Suprapubic skin (tissue), 4 donors: ENCODE measurements around the gene LASP1. TPM values are rescaled to one million over a fixed set of nuclear protein-coding genes. Genes with fewer than 3 reads are reported as not detected.

Source experiments
- DNase-seq, 2 donors: peaks; one replicate each; pipeline ENCODE4 v3.0.0-alpha.2; 2019; ENCODE audit warnings: low spot score in 2 of 2
- H3K27ac ChIP-seq: fragments of 200-600 bp; sonication (generic); one replicate; pipeline ENCODE4 v1.5.1; 2019
- H3K27me3 ChIP-seq: fragments of 200-600 bp; sonication (generic); one replicate; pipeline ENCODE4 v1.5.1; 2019
- H3K36me3 ChIP-seq: fragments of 200-600 bp; sonication (generic); one replicate; pipeline ENCODE4 v1.5.1; 2019
- H3K4me1 ChIP-seq: fragments of 200-600 bp; sonication (generic); one replicate; pipeline ENCODE4 v1.5.1; 2019
- H3K4me3 ChIP-seq: fragments of 200-600 bp; sonication (generic); one replicate; pipeline ENCODE4 v1.5.1; 2019; ENCODE audit warnings: mild to moderate bottlenecking
- H3K9me3 ChIP-seq: fragments of 200-600 bp; sonication (generic); one replicate; pipeline ENCODE4 v1.5.1; 2019
- CTCF ChIP-seq, 2 donors: fragments of 200-600 bp in 1 of 2; fragments of 450-650 bp in 1 of 2; sonication (generic) in 1 of 2; IDR thresholded peaks; one replicate each; pipeline ENCODE4 v1.5.1; 2016 to 2019; ENCODE audit warnings: antibody characterized with exemption in 2 of 2, mild to moderate bottlenecking in 1 of 2, moderate library complexity in 1 of 2
- EP300 ChIP-seq: sonication (generic); formaldehyde crosslinking; IDR thresholded peaks from one replicate; pipeline ENCODE4 v1.6.1; 2017; ENCODE audit warnings: antibody characterized with exemption
- POLR2A ChIP-seq, 2 donors: fragments of 450-650 bp; IDR thresholded peaks; one replicate each; pipeline ENCODE4 v1.6.1; 2017; ENCODE audit warnings: antibody characterized with exemption in 2 of 2, mild to moderate bottlenecking in 2 of 2, moderate library complexity in 2 of 2
- POLR2AphosphoS5 ChIP-seq, 3 donors: sonication (generic); formaldehyde crosslinking; IDR thresholded peaks; one replicate each; pipeline ENCODE4 v1.6.1; 2017; ENCODE audit warnings: antibody characterized with exemption in 3 of 3
- WGBS: methylation state at CpG from one replicate; pipeline ENCODE4 v1.1.5; 2018; 5-methylcytosine and 5-hydroxymethylcytosine counted together
- total RNA-seq, 4 donors: library from RNA; depleted of rRNA; stranded (reverse); fragments of >200 nt; gene quantifications; one replicate each; pipeline ENCODE4 v1.1.0, GENCODE V29; 2016

Gene LASP1
- total RNA-seq, 4 donors from 2014 or later, result 83.1 to 124 (median 99.6) TPM

- Histone ChIP-seq H3K27ac (peak overlapping the region; percentile 76), H3K27me3 (no peaks in the 10 kb centered on the region), H3K36me3 (peaks cover 15% of the 10 kb centered on the region), H3K4me1 (peaks cover 89% of the 10 kb centered on the region), H3K4me3 (no peak overlapping the region), H3K9me3 (no peaks in the 10 kb centered on the region)
- TF ChIP-seq POLR2AphosphoS5 (IDR thresholded peaks at IDR 0.05), result peak in 1 of 3 donors; percentile 41
- no peak for TF ChIP-seq EP300
- no peak for TF ChIP-seq POLR2A (IDR thresholded peaks at IDR 0.05)
- no peak for TF ChIP-seq CTCF (IDR thresholded peaks at IDR 0.05)
- WGBS, result 33% methylated on average over 8 of the region's 8 CpGs
- DNase-seq, result no peak
Observed at GRCh38 chr17:38881600-38882191, 11.8 kb downstream of the LASP1 start.

GRCh38 chr17:38882870-38883269 is 13.0 kb downstream of the LASP1 start:
- WGBS, result 57% methylated on average over 2 of the region's 2 CpGs

GRCh38 chr17:38883592-38884526 is 14.0 kb downstream of the LASP1 start:
- Histone ChIP-seq H3K36me3 (peaks cover 20% of the 10 kb centered on the region), H3K4me1 (peaks cover 90% of the 10 kb centered on the region), H3K9me3 (no peaks in the 10 kb centered on the region), H3K27ac (peak overlapping the region; percentile 76), H3K27me3 (no peaks in the 10 kb centered on the region), H3K4me3 (no peak overlapping the region)
- 52% methylated on average over 19 of the region's 19 CpGs for WGBS
- TF ChIP-seq POLR2AphosphoS5 (IDR thresholded peaks at IDR 0.05) (no peak), CTCF (IDR thresholded peaks at IDR 0.05) (no peak), EP300 (no peak), POLR2A (IDR thresholded peaks at IDR 0.05) (no peak)
- no peak for DNase-seq

More at GRCh38 chr17:38882870-38883269, 13.0 kb downstream of the LASP1 start:
- peaks cover 91% of the 10 kb centered on the region for H3K4me1 ChIP-seq
- H3K36me3 ChIP-seq, result peaks cover 21% of the 10 kb centered on the region
- no peaks in the 10 kb centered on the region for H3K9me3 ChIP-seq
- no peaks in the 10 kb centered on the region for H3K27me3 ChIP-seq
- H3K27ac ChIP-seq, result peak overlapping the region; percentile 76
- DNase-seq, result no peak
- H3K4me3 ChIP-seq, result no peak overlapping the region
- TF ChIP-seq POLR2A (IDR thresholded peaks at IDR 0.05), result no peak
- TF ChIP-seq POLR2AphosphoS5 (IDR thresholded peaks at IDR 0.05), result no peak
- TF ChIP-seq CTCF (IDR thresholded peaks at IDR 0.05), result no peak
- no peak for TF ChIP-seq EP300

- no peaks in the 10 kb centered on the region for H3K9me3 ChIP-seq
- H3K36me3 ChIP-seq, result peaks cover 26% of the 10 kb centered on the region
- no peak for DNase-seq
- no peaks in the 10 kb centered on the region for H3K27me3 ChIP-seq
- H3K27ac ChIP-seq, result no peak overlapping the region
- TF ChIP-seq EP300, result no peak
- TF ChIP-seq POLR2A (IDR thresholded peaks at IDR 0.05), result no peak
- TF ChIP-seq POLR2AphosphoS5 (IDR thresholded peaks at IDR 0.05), result no peak
- H3K4me3 ChIP-seq, result no peak overlapping the region
- H3K4me1 ChIP-seq, result peaks cover 76% of the 10 kb centered on the region
- WGBS, result 74% methylated on average over 5 of the region's 9 CpGs
Observed at GRCh38 chr17:38885044-38885727, 15.3 kb downstream of the LASP1 start.

GRCh38 chr17:38885728-38886642 is 16.1 kb downstream of the LASP1 start:
- WGBS, result 60% methylated on average over 11 of the region's 11 CpGs
- H3K9me3 ChIP-seq, result no peaks in the 10 kb centered on the region
- H3K36me3 ChIP-seq, result peaks cover 34% of the 10 kb centered on the region
- no peak for DNase-seq
- TF ChIP-seq POLR2A (IDR thresholded peaks at IDR 0.05), result no peak
- TF ChIP-seq EP300, result no peak
- no peak for TF ChIP-seq CTCF (IDR thresholded peaks at IDR 0.05)
- no peak for TF ChIP-seq POLR2AphosphoS5 (IDR thresholded peaks at IDR 0.05)
- no peak overlapping the region for H3K4me3 ChIP-seq
- H3K27ac ChIP-seq, result peak overlapping the region; percentile 3
- H3K4me1 ChIP-seq, result peaks cover 68% of the 10 kb centered on the region
- H3K27me3 ChIP-seq, result no peaks in the 10 kb centered on the region
